GM18499 (cell line): Measurements from ENCODE around the gene IRAK1.

Source experiments
- ATAC-seq: cut with Tn5 transposase; IDR thresholded peaks from one replicate; pipeline ENCODE4 v1.9.1; 2021; ENCODE audit warnings: moderate number of reproducible peaks; ENCODE audit not compliant: insufficient read depth, unreplicated experiment

The IRAK1 gene

GRCh38 chrX:154019633-154020528 is at the start of gene IRAK1:
IRAK1 (minus strand) TSS chrX:154019902; CDS start chrX:154019812, 90 bp downstream.
- ATAC-seq: no peak

- no peak for ATAC-seq
These were observed 48.9 kb upstream of the IRAK1 start for GRCh38 chrX:154068560-154068959.

GRCh38 chrX:154064637-154065435 is 45.1 kb upstream of the IRAK1 start:
- ATAC-seq: no peak

GRCh38 chrX:154063234-154063633 is 43.5 kb upstream of the IRAK1 start:
- ATAC-seq: no peak

GRCh38 chrX:154061801-154062200 is 42.1 kb upstream of the IRAK1 start:
- ATAC-seq: no peak

- ATAC-seq: no peak
These were observed 40.1 kb upstream of the IRAK1 start for GRCh38 chrX:154059729-154060245.

GRCh38 chrX:154059231-154059630 is 39.5 kb upstream of the IRAK1 start:
- ATAC-seq: no peak

- ATAC-seq: no peak
These were observed 38.7 kb upstream of the IRAK1 start for GRCh38 chrX:154058214-154058997.

GRCh38 chrX:154057791-154058190 is 38.1 kb upstream of the IRAK1 start:
- no peak for ATAC-seq

GRCh38 chrX:154056770-154057241 is 37.1 kb upstream of the IRAK1 start:
- no peak for ATAC-seq

- ATAC-seq: no peak
These were observed 31.6 kb upstream of the IRAK1 start for GRCh38 chrX:154051201-154051810.

- ATAC-seq: no peak
These were observed 30.4 kb upstream of the IRAK1 start for GRCh38 chrX:154050113-154050495.

GRCh38 chrX:154049209-154050112 is 29.8 kb upstream of the IRAK1 start:
- ATAC-seq: no peak

GRCh38 chrX:154048398-154048797 is 28.7 kb upstream of the IRAK1 start:
- ATAC-seq: no peak

- no peak for ATAC-seq
These were observed 27.4 kb upstream of the IRAK1 start for GRCh38 chrX:154046940-154047610.

GRCh38 chrX:154046031-154046781 is 26.5 kb upstream of the IRAK1 start:
- no peak for ATAC-seq

- ATAC-seq: no peak
These were observed 24.4 kb upstream of the IRAK1 start for GRCh38 chrX:154044091-154044490.
